BLaER1 (cell line): ENCODE measurements around the gene TIPRL.
"Not testable (repeated sequence)": the region's sequence is repeated elsewhere in the genome, so short reads cannot be mapped to it uniquely, and the experiment has no call there.

ENCODE experiments used
- H3K27ac ChIP-seq: shearing (Covaris generic); formaldehyde crosslinking; 2 replicates; pipeline ENCODE4 v1.8.1; 2022
- H3K27me3 ChIP-seq: shearing (Covaris generic); formaldehyde crosslinking; 2 replicates; pipeline ENCODE4 v1.8.1; 2022
- H3K36me3 ChIP-seq: shearing (Covaris generic); formaldehyde crosslinking; 2 replicates; pipeline ENCODE4 v1.8.1; 2022
- H3K4me1 ChIP-seq: shearing (Covaris generic); formaldehyde crosslinking; 2 replicates; pipeline ENCODE4 v1.8.1; 2022
- H3K4me2 ChIP-seq: shearing (Covaris generic); formaldehyde crosslinking; 2 replicates; pipeline ENCODE4 v1.8.1; 2022
- H3K4me3 ChIP-seq: shearing (Covaris generic); formaldehyde crosslinking; 2 replicates; pipeline ENCODE4 v1.8.1; 2022
- H3K9ac ChIP-seq: shearing (Covaris generic); formaldehyde crosslinking; 2 replicates; pipeline ENCODE4 v1.8.1; 2022
- H3K9me3 ChIP-seq: shearing (Covaris generic); formaldehyde crosslinking; 2 replicates; pipeline ENCODE4 v1.8.1; 2022
- H4K20me1 ChIP-seq: shearing (Covaris generic); formaldehyde crosslinking; 2 replicates; pipeline ENCODE4 v1.8.1; 2022
- Cebpa-rat ChIP-seq: shearing (Covaris generic); IDR thresholded peaks from 2 replicates; pipeline ENCODE4 v1.8.1; 2022

Gene TIPRL

GRCh38 chr1:168206111-168206510 is 27.3 kb downstream of the TIPRL start:
- Histone ChIP-seq H3K27ac (no peak overlapping the region), H4K20me1 (no peaks in the 10 kb centered on the region)

GRCh38 chr1:168207673-168208072 is 28.9 kb downstream of the TIPRL start:
- not testable (repeated sequence) for H3K4me2 ChIP-seq, H3K4me1 ChIP-seq

More at GRCh38 chr1:168206111-168206510, 27.3 kb downstream of the TIPRL start:
- H3K4me2 ChIP-seq: no peak overlapping the region
- H3K9ac ChIP-seq: no peak overlapping the region
- H3K9me3 ChIP-seq: peaks cover 51% of the 10 kb centered on the region
- H3K27me3 ChIP-seq: no peaks in the 10 kb centered on the region
- H3K4me3 ChIP-seq: no peak overlapping the region
- H3K4me1 ChIP-seq: no peaks in the 10 kb centered on the region
- H3K36me3 ChIP-seq: peaks cover 39% of the 10 kb centered on the region
- no peak for TF ChIP-seq Cebpa-rat

GRCh38 chr1:168210312-168210711 is 31.6 kb downstream of the TIPRL start:
- Histone ChIP-seq H3K4me1 (no peaks in the 10 kb centered on the region), H4K20me1 (no peaks in the 10 kb centered on the region)

More at GRCh38 chr1:168207673-168208072, 28.9 kb downstream of the TIPRL start:
- H4K20me1 ChIP-seq, H3K27ac ChIP-seq, H3K9ac ChIP-seq, H3K27me3 ChIP-seq, H3K4me3 ChIP-seq: not testable (repeated sequence)
- Histone ChIP-seq H3K36me3 (peaks cover 32% of the 10 kb centered on the region), H3K9me3 (peaks cover 62% of the 10 kb centered on the region)

GRCh38 chr1:168213349-168213748 is 34.6 kb downstream of the TIPRL start:
- Histone ChIP-seq H3K4me1 (no peaks in the 10 kb centered on the region), H3K27me3 (no peaks in the 10 kb centered on the region), H3K4me2 (no peak overlapping the region), H4K20me1 (no peaks in the 10 kb centered on the region), H3K27ac (no peak overlapping the region), H3K9ac (no peak overlapping the region), H3K9me3 (peaks cover 32% of the 10 kb centered on the region), H3K4me3 (no peak overlapping the region), H3K36me3 (no peaks in the 10 kb centered on the region)
- no peak for TF ChIP-seq Cebpa-rat

More at GRCh38 chr1:168210312-168210711, 31.6 kb downstream of the TIPRL start:
- Histone ChIP-seq H3K27me3 (no peaks in the 10 kb centered on the region), H3K9ac (no peak overlapping the region), H3K9me3 (peaks cover 56% of the 10 kb centered on the region), H3K27ac (no peak overlapping the region), H3K4me3 (no peak overlapping the region), H3K4me2 (no peak overlapping the region), H3K36me3 (peaks cover 11% of the 10 kb centered on the region; the same call in 1 of the 2 replicates)
- TF ChIP-seq Cebpa-rat: no peak

- no peak overlapping the region for H3K9ac ChIP-seq
- no peak overlapping the region for H3K27ac ChIP-seq
- no peak for TF ChIP-seq Cebpa-rat
- H3K27me3 ChIP-seq: no peaks in the 10 kb centered on the region
- H3K4me1 ChIP-seq: no peaks in the 10 kb centered on the region
- no peaks in the 10 kb centered on the region for H3K36me3 ChIP-seq
- no peak overlapping the region for H3K4me3 ChIP-seq
- H3K4me2 ChIP-seq: no peak overlapping the region
- no peaks in the 10 kb centered on the region for H4K20me1 ChIP-seq
- peaks cover 22% of the 10 kb centered on the region for H3K9me3 ChIP-seq
These were observed 37.4 kb downstream of the TIPRL start for GRCh38 chr1:168216171-168216570.

GRCh38 chr1:168217664-168218063 is 38.9 kb downstream of the TIPRL start:
- no peaks in the 10 kb centered on the region for H3K27me3 ChIP-seq
- no peak for TF ChIP-seq Cebpa-rat
- H3K27ac ChIP-seq: no peak overlapping the region
- no peak overlapping the region for H3K9ac ChIP-seq
- H3K36me3 ChIP-seq: no peaks in the 10 kb centered on the region
- no peak overlapping the region for H3K4me2 ChIP-seq
- H3K4me1 ChIP-seq: no peaks in the 10 kb centered on the region
- no peak overlapping the region for H3K4me3 ChIP-seq
- H4K20me1 ChIP-seq: no peaks in the 10 kb centered on the region
- H3K9me3 ChIP-seq: peaks cover 11% of the 10 kb centered on the region

- no peak for TF ChIP-seq Cebpa-rat
- H4K20me1 ChIP-seq: no peaks in the 10 kb centered on the region
- H3K9me3 ChIP-seq: peaks cover 4% of the 10 kb centered on the region
- H3K27ac ChIP-seq: no peak overlapping the region
- no peaks in the 10 kb centered on the region for H3K27me3 ChIP-seq
- no peak overlapping the region for H3K9ac ChIP-seq
- H3K4me3 ChIP-seq: no peak overlapping the region
- no peak overlapping the region for H3K4me2 ChIP-seq
- no peaks in the 10 kb centered on the region for H3K4me1 ChIP-seq
- H3K36me3 ChIP-seq: no peaks in the 10 kb centered on the region
These were observed 39.9 kb downstream of the TIPRL start for GRCh38 chr1:168218658-168219057.

GRCh38 chr1:168220470-168220871 is 41.7 kb downstream of the TIPRL start:
- no peaks in the 10 kb centered on the region for H3K9me3 ChIP-seq
- H3K4me1 ChIP-seq: peaks cover 14% of the 10 kb centered on the region
- no peaks in the 10 kb centered on the region for H3K36me3 ChIP-seq
- H3K9ac ChIP-seq: no peak overlapping the region
- H3K4me3 ChIP-seq: no peak overlapping the region
- no peaks in the 10 kb centered on the region for H3K27me3 ChIP-seq
- H3K27ac ChIP-seq: no peak overlapping the region
- no peak for TF ChIP-seq Cebpa-rat
- no peak overlapping the region for H3K4me2 ChIP-seq
- H4K20me1 ChIP-seq: no peaks in the 10 kb centered on the region

- Histone ChIP-seq H3K4me1 (peaks cover 14% of the 10 kb centered on the region), H3K9ac (no peak overlapping the region), H3K4me3 (no peak overlapping the region), H3K27ac (no peak overlapping the region), H3K4me2 (no peak overlapping the region), H4K20me1 (peaks cover 3% of the 10 kb centered on the region; the same call in 1 of the 2 replicates), H3K27me3 (no peaks in the 10 kb centered on the region), H3K9me3 (no peaks in the 10 kb centered on the region), H3K36me3 (no peaks in the 10 kb centered on the region)
- no peak for TF ChIP-seq Cebpa-rat
These were observed 42.5 kb downstream of the TIPRL start for GRCh38 chr1:168221275-168221674.

GRCh38 chr1:168223261-168223660 is 44.5 kb downstream of the TIPRL start:
- H3K4me1 ChIP-seq: peaks cover 29% of the 10 kb centered on the region

More at GRCh38 chr1:168223261-168223660, 44.5 kb downstream of the TIPRL start:
- H3K4me3 ChIP-seq: no peak overlapping the region
- TF ChIP-seq Cebpa-rat: no peak
- H4K20me1 ChIP-seq: peaks cover 23% of the 10 kb centered on the region
- H3K36me3 ChIP-seq: no peaks in the 10 kb centered on the region
- H3K27me3 ChIP-seq: no peaks in the 10 kb centered on the region
- H3K9me3 ChIP-seq: no peaks in the 10 kb centered on the region
- no peak overlapping the region for H3K9ac ChIP-seq
- no peak overlapping the region for H3K4me2 ChIP-seq
- no peak overlapping the region for H3K27ac ChIP-seq
